Neural progenitor cell (in vitro differentiated cells): Measurements from ENCODE around the gene STX1B.

ENCODE experiments used
- CTCF ChIP-seq: fragments of 200-600 bp; sonication (generic); IDR thresholded peaks from 2 replicates; pipeline ENCODE4 v1.5.1; 2017; ENCODE audit warnings: antibody characterized with exemption, mild to moderate bottlenecking
- EZH2phosphoT487 ChIP-seq: fragments of 200-600 bp; sonication (generic); IDR thresholded peaks from 2 replicates; pipeline ENCODE4 v1.6.1; 2017; ENCODE audit warnings: antibody characterized with exemption

GRCh38 chr16:31002250-31002700 lies 8.2 kb downstream of the STX1B start:
- TF ChIP-seq CTCF (no peak), EZH2phosphoT487 (no peak)
